Endothelial cell of umbilical vein (primary cell): ENCODE data around the gene BOD1L1. TPM values are rescaled to one million over a fixed set of nuclear protein-coding genes. Genes with fewer than 3 reads are reported as not detected.

Experiments
- BruUV-seq: library from RNA; stranded (reverse); fragments of 400-500 nt; replicated peaks from 2 replicates; lab custom pipeline; 2021; lab: Mats Ljungman, UMichigan
- CTCF ChIA-PET: fragments of 300-600, 350-600 bp; sonication (Branson Sonifier 250); formaldehyde crosslinking; loops from one replicate; lab custom pipeline; 2021; ENCODE audit warnings: antibody characterized with exemption, inconsistent platforms; lab: Charles Lee
- POLR2A ChIA-PET: fragments of 300-600, 350-600 bp; sonication (Branson Sonifier 250); formaldehyde crosslinking; loops from one replicate; lab custom pipeline; 2021; ENCODE audit warnings: antibody characterized with exemption, inconsistent platforms; lab: Charles Lee
- DNase-seq: peaks from one replicate; pipeline ENCODE4 v3.0.0-alpha.2; 2011; ENCODE audit warnings: low read depth, low spot score
- FAIRE-seq: peaks from 2 replicates; lab custom pipeline; 2011; peaks lifted over from hg19 to GRCh38; lab: Jason Lieb, UNC
- H2AFZ ChIP-seq: 2 replicates; pipeline ENCODE4 v1.6.0; 2012; ENCODE audit warnings: low read depth, low read length, control low read depth, inconsistent platforms
- H3K27ac ChIP-seq: 2 replicates; pipeline ENCODE4 v1.5.1; 2011; ENCODE audit warnings: low read depth, mild to moderate bottlenecking, control low read depth, low read length, moderate library complexity; ENCODE audit not compliant: insufficient read depth
- H3K27me3 ChIP-seq, 2 experiments: 2 replicates each; pipeline versions ENCODE4 v1.6.0 to v1.6.1; 2011; ENCODE audit warnings: low read length in 2 of 2, mixed read lengths in 1 of 2; ENCODE audit not compliant: control insufficient read depth in 2 of 2, insufficient read depth in 2 of 2
- H3K36me3 ChIP-seq, 2 experiments: 2 replicates in 1 of 2; 3 replicates in 1 of 2; pipeline ENCODE4 v1.5.1; 2011; ENCODE audit warnings: low read length in 2 of 2, mild to moderate bottlenecking in 1 of 2, moderate library complexity in 1 of 2; ENCODE audit not compliant: control insufficient read depth in 2 of 2, insufficient read depth in 2 of 2; ENCODE audit errors: extremely low read depth in 1 of 2
- H3K4me1 ChIP-seq: 3 replicates; pipeline ENCODE4 v1.5.1; 2011; ENCODE audit warnings: mild to moderate bottlenecking, low read length; ENCODE audit not compliant: control insufficient read depth, insufficient read depth; ENCODE audit errors: extremely low read depth
- H3K4me2 ChIP-seq: 2 replicates; pipeline ENCODE4 v1.6.1; 2011; ENCODE audit warnings: low read length, control low read depth, mixed read lengths; ENCODE audit not compliant: insufficient read depth
- H3K4me3 ChIP-seq, 3 experiments: fragments of 200-600 bp in 1 of 3; sonication (generic), shearing (Covaris generic) in 1 of 3; replicated peaks in 1 of 3; 2 replicates each; pipeline ENCODE4 v1.5.1; 2011 to 2016; ENCODE audit warnings: control low read depth in 3 of 3, low read length in 3 of 3, mild to moderate bottlenecking in 2 of 3, inconsistent platforms in 1 of 3, low read depth in 1 of 3, moderate library complexity in 1 of 3; ENCODE audit not compliant: insufficient read depth in 1 of 3
- H3K79me2 ChIP-seq: 2 replicates; pipeline ENCODE4 v1.6.0; 2012; ENCODE audit warnings: low read length, inconsistent platforms; ENCODE audit not compliant: control insufficient read depth, insufficient read depth
- H3K9ac ChIP-seq: replicated peaks from 2 replicates; pipeline ENCODE3; 2011; ENCODE audit warnings: low read length, control low read depth; ENCODE audit not compliant: insufficient read depth; ENCODE audit errors: extremely low read depth
- H3K9me1 ChIP-seq: replicated peaks from 3 replicates; pipeline ENCODE4 v1.6.0; 2011; ENCODE audit warnings: mild to moderate bottlenecking, low read length; ENCODE audit not compliant: control insufficient read depth, insufficient read depth; ENCODE audit errors: extremely low read depth
- H3K9me3 ChIP-seq: replicated peaks from 2 replicates; pipeline ENCODE4 v1.5.1; 2012; ENCODE audit warnings: low read length, inconsistent platforms; ENCODE audit not compliant: control insufficient read depth, insufficient read depth
- H4K20me1 ChIP-seq: replicated peaks from 2 replicates; pipeline ENCODE3; 2011; ENCODE audit warnings: mild to moderate bottlenecking, low read length; ENCODE audit not compliant: control insufficient read depth, insufficient read depth; ENCODE audit errors: extremely low read depth
- EZH2 ChIP-seq: IDR thresholded peaks from 2 replicates; pipeline ENCODE4 v1.6.1; 2012; ENCODE audit warnings: borderline replicate concordance, low read depth, mild to moderate bottlenecking, moderate library complexity, low read length, inconsistent platforms; ENCODE audit not compliant: severe bottlenecking
- FOS ChIP-seq: IDR thresholded peaks from 2 replicates; pipeline ENCODE4 v1.6.1; 2011; ENCODE audit warnings: mild to moderate bottlenecking, low read length, moderate library complexity, borderline replicate concordance; ENCODE audit not compliant: insufficient read depth
- GATA2 ChIP-seq: IDR thresholded peaks from 2 replicates; pipeline ENCODE4 v1.7.0; 2011; ENCODE audit warnings: low read depth, mild to moderate bottlenecking, moderate library complexity, mixed read lengths, low read length; ENCODE audit not compliant: insufficient read length, insufficient read depth
- JUN ChIP-seq: IDR thresholded peaks from 2 replicates; pipeline ENCODE4 v1.6.1; 2011; ENCODE audit warnings: borderline replicate concordance, low read depth; ENCODE audit not compliant: insufficient read length, insufficient read depth
- MYC ChIP-seq: IDR thresholded peaks from one replicate; pipeline ENCODE4 v1.6.1; 2011; ENCODE audit warnings: mild to moderate bottlenecking, low read depth, low read length
- POLR2A ChIP-seq: IDR thresholded peaks from 2 replicates; pipeline ENCODE4 v1.6.1; 2012; ENCODE audit warnings: low read depth, mild to moderate bottlenecking, control low read depth, low read length
- POLR2AphosphoS5 ChIP-seq: IDR thresholded peaks from 2 replicates; pipeline ENCODE4 v1.6.1; 2012; ENCODE audit warnings: low read depth, mild to moderate bottlenecking, control low read depth, low read length, moderate library complexity; ENCODE audit not compliant: insufficient read depth
- dilution Hi-C: fragments of 300-500 bp; cut with MboI; formaldehyde crosslinking; loops from one replicate; pipeline ENCODE4 v1.15.0; 2019; ENCODE audit warnings: low sequenced_read_pairs; ENCODE audit not compliant: extremely low pct_ligation_motif_present
- intact Hi-C: fragments of 100-400 bp; cut with micrococcal nuclease; formaldehyde crosslinking; loops from one replicate; pipeline ENCODE4 v1.10.0; 2022
- polyA plus RNA-seq, 4 experiments: library from polyadenylated mRNA; depleted of rRNA in 3 of 4; stranded (reverse) in 3 of 4; unstranded in 1 of 4; fragments of >200 nt; gene quantifications; 2 replicates each; pipeline versions ENCODE4 v1.2.1 to v1.2.3, GENCODE V29; 2011 to 2012; ENCODE audit warnings: missing spikeins in 1 of 4
- total RNA-seq: library from RNA; stranded (reverse); gene quantifications from 2 replicates; pipeline ENCODE4 v1.2.3, GENCODE V29; 2021
- TF ChIP-seq, protein P1 (sequence below): IDR thresholded peaks from 2 replicates; pipeline ENCODE4 v1.6.1; 2011; ENCODE audit not compliant: insufficient read depth, insufficient read length
- TF ChIP-seq, protein P2 (sequence below), 2 donors: IDR thresholded peaks; 1 replicate in 1 of 2; 2 replicates in 1 of 2; pipeline ENCODE4 v1.5.1; 2011; ENCODE audit warnings: low read length in 2 of 2, mild to moderate bottlenecking in 2 of 2, moderate library complexity in 2 of 2, control low read depth in 1 of 2, inconsistent platforms in 1 of 2, low read depth in 1 of 2; ENCODE audit not compliant: insufficient read depth in 1 of 2; ENCODE audit errors: extremely low read depth in 1 of 2

The BOD1L1 gene
- total and polyA plus RNA-seq, 2 donors (not counting 3 experiments of a cell fraction or from before 2014, with no cell fraction given), result 5.2 to 31.2 TPM

DNA sequence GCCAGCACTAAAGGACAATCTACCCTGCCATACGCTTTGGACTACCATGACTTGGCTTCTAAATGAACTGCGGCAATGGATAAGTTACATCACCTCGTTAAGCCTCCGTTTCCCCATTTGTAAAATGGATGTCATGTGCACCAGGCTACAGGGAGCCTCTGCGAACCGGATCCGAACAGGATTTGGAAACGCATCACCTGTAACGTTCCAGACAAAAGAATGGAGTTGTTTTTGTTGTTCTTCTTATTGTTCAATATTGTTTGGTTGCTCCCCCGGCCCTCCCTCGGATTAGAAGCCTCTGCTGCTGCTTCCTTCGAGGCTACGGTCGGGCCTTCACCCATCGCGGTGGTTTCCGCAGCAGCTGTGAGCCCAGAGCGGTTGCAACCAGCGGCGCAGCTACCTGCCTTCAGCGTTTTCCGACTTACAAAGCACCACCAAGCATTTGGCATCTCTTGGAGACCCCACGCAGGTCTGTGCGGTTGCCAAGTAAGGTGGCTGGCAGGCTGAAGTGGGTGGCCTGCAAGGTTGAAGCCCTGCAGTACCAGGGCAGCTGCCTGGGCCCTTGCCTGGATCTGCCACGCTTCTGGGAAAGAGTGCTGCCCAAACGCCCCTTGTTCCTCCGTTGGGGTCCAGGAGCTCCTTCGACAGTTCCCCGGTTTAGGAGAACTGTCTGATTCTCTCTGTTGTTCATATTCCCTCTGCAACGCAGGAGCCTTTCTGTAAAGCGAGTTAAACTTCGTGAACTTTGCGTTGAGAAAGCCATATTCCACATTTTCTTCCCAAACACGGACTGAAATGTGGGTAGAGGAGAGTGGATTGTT is 90.3 kb downstream of the BOD1L1 start:
- Histone ChIP-seq H3K79me2 (no peaks in the 10 kb centered on the region), H3K9ac (no peak overlapping the region), H3K36me3 (no peaks in the 10 kb centered on the region), H4K20me1 (no peaks in the 10 kb centered on the region), H3K9me3 (no peaks in the 10 kb centered on the region), H3K4me1 (no peaks in the 10 kb centered on the region), H3K4me3 (no peak overlapping the region), H3K4me2 (no peak overlapping the region), H2AFZ (no peak overlapping the region), H3K27ac (no peak overlapping the region), H3K27me3 (peaks cover 97 to 99% of the 10 kb centered on the region in 2 experiments), H3K9me1 (no peaks in the 10 kb centered on the region)
- ChIA-PET CTCF (interaction anchor here (2.1 kb wide), 1 partner anchor 11 kb away, joined by 6 read pairs; no protein-coding TSS in a partner anchor), POLR2A (no interaction called here)
- TF ChIP-seq, protein P1, sequence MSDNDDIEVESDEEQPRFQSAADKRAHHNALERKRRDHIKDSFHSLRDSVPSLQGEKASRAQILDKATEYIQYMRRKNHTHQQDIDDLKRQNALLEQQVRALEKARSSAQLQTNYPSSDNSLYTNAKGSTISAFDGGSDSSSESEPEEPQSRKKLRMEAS, result no peak
- peak; percentile 52 for TF ChIP-seq EZH2
- TF ChIP-seq, protein P2, sequence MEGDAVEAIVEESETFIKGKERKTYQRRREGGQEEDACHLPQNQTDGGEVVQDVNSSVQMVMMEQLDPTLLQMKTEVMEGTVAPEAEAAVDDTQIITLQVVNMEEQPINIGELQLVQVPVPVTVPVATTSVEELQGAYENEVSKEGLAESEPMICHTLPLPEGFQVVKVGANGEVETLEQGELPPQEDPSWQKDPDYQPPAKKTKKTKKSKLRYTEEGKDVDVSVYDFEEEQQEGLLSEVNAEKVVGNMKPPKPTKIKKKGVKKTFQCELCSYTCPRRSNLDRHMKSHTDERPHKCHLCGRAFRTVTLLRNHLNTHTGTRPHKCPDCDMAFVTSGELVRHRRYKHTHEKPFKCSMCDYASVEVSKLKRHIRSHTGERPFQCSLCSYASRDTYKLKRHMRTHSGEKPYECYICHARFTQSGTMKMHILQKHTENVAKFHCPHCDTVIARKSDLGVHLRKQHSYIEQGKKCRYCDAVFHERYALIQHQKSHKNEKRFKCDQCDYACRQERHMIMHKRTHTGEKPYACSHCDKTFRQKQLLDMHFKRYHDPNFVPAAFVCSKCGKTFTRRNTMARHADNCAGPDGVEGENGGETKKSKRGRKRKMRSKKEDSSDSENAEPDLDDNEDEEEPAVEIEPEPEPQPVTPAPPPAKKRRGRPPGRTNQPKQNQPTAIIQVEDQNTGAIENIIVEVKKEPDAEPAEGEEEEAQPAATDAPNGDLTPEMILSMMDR (IDR thresholded peaks at IDR 0.05; ENCODE audit: extremely low read depth in 1 of 2, insufficient read depth in 1 of 2, low read depth in 1 of 2, low read length in 2 of 2), result no peak
- FAIRE-seq (no peak), DNase-seq (no peak)
- intact Hi-C loops (no loop called here), dilution Hi-C loops (no loop called here)
- no TSS peak for BruUV-seq

DNA sequence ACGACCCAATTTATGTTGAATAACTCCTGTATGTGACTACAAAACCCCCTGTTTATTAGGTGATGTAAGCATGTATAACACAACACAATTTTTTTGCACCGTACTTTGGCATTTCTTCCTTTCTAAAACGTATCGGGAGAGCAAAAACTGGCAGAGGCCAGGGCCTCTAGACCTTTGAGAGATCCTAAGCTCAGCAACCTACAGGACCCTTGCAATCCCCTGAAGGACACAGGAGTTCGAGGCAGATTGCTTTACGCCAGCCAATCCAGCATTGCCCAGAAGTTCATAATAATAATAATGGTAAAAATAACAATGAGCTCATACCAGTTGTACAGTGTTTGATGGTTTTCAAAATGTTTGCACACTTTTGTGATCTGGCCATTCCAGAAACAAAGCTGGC is 90.9 kb downstream of the BOD1L1 start:
- no peak overlapping the region for H3K4me2 ChIP-seq
- H3K36me3 ChIP-seq, result no peaks in the 10 kb centered on the region
- H3K9ac ChIP-seq, result no peak overlapping the region
- DNase-seq (no peak), FAIRE-seq (no peak)
- CTCF ChIA-PET, result interaction anchor here (2.1 kb wide), 1 partner anchor 11 kb away, joined by 6 read pairs; no protein-coding TSS in a partner anchor
- intact Hi-C loops, result no loop called here
- H3K9me1 ChIP-seq, result no peaks in the 10 kb centered on the region
- POLR2A ChIA-PET, result no interaction called here
- H2AFZ ChIP-seq, result no peak overlapping the region
- no peaks in the 10 kb centered on the region for H3K9me3 ChIP-seq
- TF ChIP-seq EZH2, result no peak
- TF ChIP-seq JUN, result no peak
- TF ChIP-seq FOS, result no peak
- TF ChIP-seq GATA2, result no peak
- no peak for TF ChIP-seq POLR2AphosphoS5
- no peak for TF ChIP-seq POLR2A
- TF ChIP-seq, protein P2 (IDR thresholded peaks at IDR 0.05; ENCODE audit: extremely low read depth in 1 of 2, insufficient read depth in 1 of 2, low read depth in 1 of 2, low read length in 2 of 2), result no peak
- TF ChIP-seq, protein P1, result no peak
- TF ChIP-seq MYC, result no peak
- dilution Hi-C loops, result no loop called here
- no peaks in the 10 kb centered on the region for H4K20me1 ChIP-seq
- no peaks in the 10 kb centered on the region for H3K79me2 ChIP-seq
- BruUV-seq, result no TSS peak
- H3K4me1 ChIP-seq, result no peaks in the 10 kb centered on the region
- H3K27ac ChIP-seq, result no peak overlapping the region
- H3K4me3 ChIP-seq, result no peak overlapping the region
- peaks cover 96 to 99% of the 10 kb centered on the region in 2 experiments for H3K27me3 ChIP-seq
